GM19438 (cell line): ENCODE data around the gene GHSR.
A peak's percentile ranks its signal among the peaks of the same experiment; 100 is the strongest.

Experiments
- ATAC-seq: cut with Tn5 transposase; IDR thresholded peaks from one replicate; pipeline ENCODE4 v1.9.1; 2021; ENCODE audit warnings: low read depth; ENCODE audit not compliant: unreplicated experiment

GHSR gene, protein sequence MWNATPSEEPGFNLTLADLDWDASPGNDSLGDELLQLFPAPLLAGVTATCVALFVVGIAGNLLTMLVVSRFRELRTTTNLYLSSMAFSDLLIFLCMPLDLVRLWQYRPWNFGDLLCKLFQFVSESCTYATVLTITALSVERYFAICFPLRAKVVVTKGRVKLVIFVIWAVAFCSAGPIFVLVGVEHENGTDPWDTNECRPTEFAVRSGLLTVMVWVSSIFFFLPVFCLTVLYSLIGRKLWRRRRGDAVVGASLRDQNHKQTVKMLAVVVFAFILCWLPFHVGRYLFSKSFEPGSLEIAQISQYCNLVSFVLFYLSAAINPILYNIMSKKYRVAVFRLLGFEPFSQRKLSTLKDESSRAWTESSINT

DNA sequence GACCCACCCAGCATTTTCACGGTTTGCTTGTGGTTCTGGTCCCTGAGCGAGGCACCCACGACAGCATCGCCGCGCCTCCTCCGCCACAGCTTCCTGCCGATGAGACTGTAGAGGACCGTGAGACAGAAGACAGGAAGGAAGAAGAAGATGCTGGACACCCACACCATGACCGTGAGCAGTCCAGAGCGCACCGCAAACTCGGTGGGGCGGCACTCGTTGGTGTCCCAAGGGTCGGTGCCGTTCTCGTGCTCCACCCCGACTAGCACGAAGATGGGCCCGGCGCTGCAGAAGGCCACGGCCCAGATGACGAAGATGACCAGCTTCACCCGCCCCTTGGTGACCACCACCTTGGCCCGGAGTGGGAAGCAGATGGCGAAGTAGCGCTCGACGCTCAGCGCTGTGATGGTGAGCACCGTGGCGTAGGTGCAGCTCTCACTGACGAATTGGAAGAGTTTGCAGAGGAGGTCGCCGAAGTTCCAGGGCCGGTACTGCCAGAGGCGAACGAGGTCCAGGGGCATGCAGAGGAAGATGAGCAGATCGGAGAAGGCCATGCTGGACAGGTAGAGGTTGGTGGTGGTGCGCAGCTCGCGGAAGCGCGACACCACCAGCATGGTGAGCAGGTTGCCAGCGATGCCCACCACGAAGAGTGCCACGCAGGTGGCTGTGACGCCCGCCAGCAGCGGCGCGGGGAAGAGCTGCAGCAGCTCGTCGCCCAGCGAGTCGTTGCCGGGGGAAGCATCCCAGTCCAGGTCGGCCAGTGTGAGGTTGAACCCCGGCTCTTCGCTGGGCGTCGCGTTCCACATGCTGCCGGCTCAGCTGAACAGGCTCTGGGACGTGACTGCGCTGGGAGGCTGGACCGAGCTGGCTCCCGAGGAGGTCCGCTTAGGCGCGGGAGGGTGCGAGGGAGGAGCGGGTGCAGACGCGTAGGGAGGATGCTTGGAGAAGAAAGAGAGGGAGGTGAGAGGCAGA lies at the start of gene GHSR:
Gene GHSR (minus strand): TSS at position 846 of the 969 bp plus-strand sequence. CDS start 43 bp downstream, at position 803.
- no peak for ATAC-seq

DNA sequence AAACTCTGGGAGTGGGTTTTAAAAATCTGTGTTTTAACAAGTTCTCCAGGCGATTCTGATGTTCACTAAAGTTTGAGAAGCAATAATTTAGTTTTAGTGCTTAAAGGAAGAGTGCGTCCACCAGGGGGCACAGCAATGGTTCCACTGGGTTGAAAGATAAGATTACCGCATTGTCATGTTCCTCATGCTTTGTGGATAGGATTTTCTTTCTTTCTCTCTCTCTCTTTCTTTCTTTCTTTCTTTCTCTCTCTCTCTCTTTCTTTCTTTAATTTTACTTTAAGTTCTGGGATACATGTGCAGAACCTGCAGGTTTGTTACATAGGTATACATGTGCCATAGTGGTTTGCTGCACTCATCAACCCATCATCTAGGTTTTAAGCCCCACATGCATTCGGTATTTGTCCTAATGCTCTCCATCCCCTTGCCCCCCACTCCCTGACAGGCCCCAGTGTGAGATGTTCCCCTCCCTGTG lies 42.0 kb upstream of the GHSR start:
- ATAC-seq: peak; percentile 64

DNA sequence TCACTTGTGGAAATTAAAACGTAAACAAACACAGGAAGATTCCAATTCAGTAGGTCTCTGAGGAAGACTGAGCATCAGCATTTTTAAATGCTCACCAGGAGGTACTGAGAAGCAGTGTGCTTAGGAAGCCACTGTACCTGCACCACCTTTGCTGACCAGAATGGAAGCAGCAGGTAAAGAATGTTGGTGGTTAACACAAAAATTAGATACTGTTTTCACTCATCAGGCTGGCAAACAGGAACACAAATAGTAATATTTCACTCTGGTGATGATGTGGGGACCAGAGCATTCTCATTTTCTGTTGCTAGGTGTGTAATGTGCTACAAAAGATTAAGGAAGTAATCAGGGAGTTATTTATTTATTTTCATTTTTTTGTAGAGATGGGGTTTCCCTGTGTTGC lies 29.9 kb upstream of the GHSR start:
- ATAC-seq: no peak

DNA sequence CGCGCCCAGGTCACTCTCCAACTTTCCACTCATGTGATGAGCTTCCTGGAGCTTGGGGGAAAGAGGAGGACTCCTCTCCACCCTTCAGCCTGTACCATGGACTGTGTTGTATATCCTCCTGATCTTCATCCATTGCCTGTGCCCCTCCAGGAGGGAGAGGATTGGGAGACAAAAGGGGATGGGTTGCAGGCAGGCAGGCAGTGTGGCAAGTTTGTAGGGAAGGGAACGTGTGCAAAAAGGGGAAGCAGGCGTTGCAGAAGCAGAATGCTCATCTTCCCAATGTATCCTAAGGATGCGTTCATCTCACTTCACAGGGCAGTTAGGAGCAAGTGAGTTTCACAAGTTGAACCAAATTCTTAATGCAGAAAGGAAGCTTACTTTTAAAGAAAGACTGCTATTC lies 28.1 kb upstream of the GHSR start:
- ATAC-seq: no peak

DNA sequence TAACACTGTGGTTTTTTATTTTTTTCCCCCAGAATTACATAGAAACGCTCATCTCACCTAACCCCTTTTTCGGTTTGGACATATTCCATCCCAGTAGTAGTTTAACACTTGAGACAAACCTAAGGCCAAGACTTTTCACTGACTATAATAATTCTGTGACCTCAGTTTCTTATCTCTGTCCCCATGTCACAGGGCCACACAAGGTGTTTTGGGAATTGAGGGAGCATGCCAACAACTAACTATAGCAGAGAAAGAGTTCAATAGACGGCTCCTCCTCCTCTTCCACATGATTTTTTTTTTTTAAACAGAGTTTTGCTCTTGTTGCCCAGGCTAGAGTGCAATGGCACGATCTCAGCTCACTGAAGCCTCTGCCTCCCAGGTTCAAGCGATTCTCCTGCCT lies 27.4 kb upstream of the GHSR start:
- no peak for ATAC-seq

DNA sequence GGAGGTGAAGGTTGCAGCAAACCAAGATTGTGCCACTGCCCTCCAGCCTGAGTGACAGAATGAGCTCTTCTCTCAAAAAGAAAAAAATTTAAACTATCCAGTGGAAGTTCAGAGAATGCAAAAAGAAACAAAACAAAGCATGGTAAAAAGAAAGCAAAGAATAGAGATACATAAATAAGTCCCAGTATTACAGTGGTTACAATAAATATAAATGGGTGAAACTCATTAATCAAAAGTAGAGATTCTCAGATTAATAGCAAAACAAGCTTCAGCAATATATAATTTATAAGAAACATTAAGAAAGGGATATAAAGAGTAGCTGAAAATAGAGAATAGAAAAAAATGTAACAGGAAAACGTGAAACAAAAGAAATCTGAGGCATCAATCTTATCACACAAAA lies 23.6 kb upstream of the GHSR start:
- no peak for ATAC-seq

DNA sequence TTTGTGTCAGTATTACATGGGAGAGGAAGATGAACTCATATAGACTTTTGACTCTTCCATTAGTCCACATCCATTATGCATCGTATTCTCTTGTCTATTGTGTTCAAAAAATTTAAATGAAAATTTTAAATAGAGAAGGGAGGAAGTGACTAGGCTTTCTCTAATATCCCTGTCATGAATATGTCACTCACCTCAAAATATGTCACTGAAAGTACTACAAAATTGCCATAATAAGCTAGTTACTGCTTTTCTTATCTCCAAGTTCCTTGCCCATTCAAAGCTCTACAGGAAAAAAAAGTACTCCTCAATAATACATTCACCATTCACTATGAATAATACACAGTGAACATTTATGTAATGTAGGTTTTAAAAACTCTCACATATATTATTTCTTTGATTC lies 22.3 kb upstream of the GHSR start:
- no peak for ATAC-seq

DNA sequence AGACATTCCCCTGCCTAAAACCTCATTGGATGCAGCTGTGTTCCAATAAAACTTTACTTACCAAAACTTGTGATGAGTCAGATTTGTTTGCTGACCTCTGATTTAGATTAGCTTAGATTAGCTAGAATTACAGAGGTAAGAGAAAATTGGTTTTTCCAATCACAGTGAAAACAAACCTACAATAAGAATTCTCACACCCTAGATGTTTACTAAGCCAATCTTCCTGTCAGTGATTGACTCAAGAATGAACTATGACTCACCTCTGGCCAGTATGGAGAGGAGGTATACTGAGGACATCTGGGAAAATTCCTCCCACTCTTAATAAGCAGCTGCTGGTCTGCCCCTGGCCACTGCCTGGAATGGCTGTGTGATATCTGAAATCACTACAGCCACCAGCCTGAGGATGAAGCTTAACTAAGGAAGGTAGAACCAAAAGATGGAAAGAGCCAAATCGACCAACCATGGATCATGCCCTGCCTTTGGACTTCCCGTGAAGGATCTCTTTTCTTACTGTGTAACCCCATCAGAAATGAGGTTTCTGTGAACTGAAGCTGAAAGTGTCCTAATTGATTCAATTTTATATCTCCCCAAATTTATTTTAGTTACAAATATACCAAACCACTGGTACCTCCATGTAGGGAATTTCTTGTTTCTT lies 19.0 kb upstream of the GHSR start:
- no peak for ATAC-seq

DNA sequence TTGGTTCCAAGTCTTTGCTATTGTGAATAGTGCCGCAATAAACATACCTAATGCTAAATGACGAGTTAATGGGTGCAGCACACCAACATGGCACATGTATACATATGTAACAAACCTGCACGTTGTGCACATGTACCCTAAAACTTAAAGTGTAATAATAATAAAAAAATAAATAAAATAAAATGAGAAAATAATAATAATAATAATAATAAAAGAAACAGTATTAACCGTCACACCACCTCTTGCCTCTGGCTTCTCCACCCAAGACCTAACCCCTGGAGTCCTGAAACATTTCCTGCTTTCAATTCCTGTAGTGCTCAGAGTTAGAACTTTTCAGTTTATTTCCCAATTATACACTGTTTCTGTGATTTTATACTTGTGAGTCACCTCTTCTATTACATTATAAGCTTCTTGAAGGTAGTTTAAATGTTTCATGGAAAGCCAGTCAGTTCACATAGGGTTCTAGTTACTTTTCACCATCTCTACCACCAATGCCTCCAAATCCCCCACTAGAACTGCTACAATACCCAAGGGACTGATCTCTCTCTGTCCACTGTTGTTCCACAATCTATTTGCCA lies 18.4 kb upstream of the GHSR start:
- no peak for ATAC-seq

DNA sequence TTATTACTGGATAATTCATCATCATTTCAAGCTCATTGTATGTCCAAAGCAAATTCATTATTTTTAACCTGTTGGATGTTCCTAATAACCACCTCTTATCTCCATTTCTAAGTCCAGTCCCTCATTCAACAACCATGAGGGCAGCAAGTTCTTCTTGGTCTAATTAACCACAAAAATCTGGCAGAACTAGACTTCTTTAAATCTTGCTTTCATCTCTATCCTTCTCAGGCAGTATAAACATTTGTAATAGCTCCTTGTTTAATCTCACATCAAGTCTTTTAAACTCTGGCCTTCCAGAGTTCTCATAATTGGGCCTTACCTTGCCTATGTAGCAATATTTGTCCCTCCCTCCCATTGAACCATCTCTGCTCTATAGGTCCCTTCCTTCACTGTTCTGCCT lies 17.0 kb upstream of the GHSR start:
- ATAC-seq: no peak

DNA sequence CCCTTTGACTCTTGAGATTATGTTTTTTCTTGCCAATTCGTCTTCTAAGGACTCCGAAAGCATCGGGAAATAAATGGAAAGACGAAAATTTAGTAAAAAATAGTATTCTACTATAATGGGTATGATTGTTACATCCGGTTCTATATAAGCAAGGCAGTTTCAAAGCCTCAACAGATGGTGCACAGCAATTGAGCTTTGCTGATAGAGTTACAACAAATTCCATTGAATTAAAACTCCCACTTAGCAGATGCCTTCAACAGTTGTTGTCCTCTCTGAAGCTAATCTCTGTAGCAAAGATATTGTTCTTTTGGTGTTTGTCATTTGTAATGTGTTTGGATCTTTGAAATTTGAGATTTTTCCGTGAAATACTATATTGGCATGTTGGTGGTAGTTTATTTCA lies 16.1 kb upstream of the GHSR start:
- no peak for ATAC-seq

DNA sequence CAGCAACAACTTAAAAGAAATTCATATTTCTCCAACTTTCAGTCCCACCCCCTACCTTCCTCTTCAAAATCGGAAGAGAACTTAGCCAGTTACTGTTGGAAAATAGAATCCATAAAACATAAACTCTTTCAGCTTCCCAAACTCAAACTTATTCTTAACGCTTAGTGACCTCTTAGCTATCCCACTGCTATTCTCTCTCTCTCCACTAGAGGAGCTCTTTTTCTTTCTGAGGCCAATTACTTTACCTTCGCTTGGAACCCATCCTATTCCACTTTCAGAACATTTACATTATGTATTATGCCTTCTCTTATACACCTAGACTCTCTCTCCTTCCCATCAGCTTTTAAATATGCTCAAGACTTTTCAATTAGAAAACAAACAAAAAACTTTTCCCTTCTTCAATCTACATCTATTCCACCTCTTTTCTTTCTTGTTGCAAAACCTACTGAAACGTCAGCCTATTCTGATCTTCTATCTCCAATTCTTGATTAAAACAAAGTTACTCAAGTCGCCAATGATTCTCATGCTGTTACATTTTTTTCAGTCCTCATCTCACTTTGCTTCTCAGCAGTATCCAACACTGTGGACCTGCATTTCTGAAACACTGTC lies 13.4 kb upstream of the GHSR start:
- ATAC-seq: no peak

DNA sequence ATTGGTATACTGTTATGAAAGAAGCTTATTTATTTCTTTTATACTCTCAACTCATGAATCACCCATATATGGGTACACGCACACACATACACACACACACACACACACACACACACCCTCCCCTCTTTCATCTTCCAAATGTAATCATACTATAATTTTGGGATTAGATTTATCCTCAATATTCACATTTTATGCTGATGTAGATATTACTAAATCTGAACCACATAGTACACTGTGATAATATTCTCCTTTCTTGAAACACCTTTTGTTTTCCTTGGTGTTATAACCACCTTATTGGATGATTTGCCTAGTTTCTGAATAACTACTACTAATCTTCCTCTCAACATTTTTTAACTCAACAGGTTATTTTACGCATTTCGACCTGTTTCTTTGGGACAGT lies 8.1 kb upstream of the GHSR start:
- no peak for ATAC-seq

DNA sequence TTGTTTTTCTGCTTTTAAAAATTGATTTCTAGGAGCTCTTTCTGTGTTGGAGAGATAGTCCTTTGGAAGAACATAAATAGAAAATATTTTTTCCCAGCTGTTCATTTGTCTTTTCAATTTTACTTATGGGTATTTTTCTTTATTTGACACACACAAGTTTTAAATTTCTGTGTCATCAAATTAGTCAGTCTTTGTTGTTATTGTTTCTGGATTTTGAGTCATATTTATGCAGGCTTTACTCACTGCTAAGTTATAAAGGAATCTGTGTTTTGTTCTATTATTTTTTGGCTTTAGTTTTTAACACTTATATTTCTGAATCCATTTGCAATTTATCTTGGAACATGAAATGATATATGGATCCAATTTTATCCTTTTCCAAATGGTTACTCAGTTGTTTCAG lies 5.9 kb upstream of the GHSR start:
- ATAC-seq: no peak

DNA sequence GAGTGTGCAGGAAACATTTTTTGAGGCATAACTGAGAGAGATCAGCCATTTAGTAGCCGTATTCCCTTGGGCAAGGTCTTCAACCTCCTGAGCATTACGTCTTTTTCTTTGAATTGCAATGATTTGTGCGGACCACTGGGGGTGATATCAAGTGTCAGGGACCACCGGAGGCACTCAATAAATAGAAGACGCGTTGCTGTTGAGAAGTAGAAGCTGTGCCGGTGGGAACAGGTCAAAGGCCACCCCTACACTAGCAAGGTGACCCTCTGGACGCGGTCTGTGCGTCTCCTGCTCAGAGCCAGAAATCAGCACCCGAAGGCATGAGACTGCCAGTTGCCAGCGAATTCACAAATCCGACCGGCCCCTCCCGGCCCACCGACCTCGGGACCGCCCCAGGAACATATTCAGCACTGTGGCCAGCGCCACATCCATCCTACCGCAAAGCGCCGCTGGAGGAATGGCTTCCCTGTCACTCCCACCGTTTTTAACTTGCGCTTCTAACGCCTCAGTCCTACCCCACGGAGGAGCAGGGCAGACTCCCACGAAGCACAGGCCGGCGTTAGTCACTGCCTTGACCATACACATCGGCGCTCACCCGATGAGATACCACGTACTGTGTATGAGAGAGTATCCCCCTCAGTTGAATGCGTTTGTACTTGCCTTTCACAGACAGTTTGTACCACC lies 1.4 kb upstream of the GHSR start:
- no peak for ATAC-seq

DNA sequence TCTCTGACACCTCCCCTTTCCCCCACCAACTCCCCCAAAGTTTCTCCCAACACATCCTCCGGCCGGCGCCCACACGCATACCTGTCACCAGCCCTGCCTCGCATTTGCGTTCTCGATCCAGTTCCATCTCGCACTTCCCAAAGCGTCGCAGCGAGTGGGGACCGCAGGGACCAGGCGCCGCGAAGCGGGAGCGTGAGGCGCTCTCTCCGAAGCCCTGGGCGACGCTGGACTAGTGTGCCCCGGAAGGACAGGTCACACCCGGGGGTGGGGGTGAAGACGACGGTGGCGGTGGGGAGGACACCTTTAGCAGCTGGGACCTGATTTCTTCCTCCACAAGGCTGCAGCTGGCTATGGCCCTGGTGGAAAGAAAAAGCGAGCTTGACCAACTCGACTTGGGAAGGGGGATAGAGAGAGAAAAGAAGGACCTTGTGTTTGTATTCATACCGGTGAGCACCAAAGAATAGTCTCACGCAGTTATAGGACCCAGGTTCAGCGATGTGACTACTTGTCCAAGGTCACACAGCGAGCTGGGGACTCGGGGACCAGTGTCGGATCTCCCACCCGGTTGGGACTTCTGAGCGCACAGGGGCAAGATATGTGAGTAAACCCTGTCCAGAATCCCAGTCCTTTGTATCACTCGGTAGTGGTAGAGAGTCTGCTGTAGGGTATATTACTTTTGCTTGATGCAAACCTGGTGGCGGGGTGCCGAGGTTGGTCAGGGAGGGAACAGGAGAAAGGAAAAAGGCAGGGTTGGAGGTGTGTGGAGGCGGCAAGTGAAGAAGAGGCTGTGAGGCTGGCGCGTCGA lies 607 bp upstream of the GHSR start:
- no peak for ATAC-seq

DNA sequence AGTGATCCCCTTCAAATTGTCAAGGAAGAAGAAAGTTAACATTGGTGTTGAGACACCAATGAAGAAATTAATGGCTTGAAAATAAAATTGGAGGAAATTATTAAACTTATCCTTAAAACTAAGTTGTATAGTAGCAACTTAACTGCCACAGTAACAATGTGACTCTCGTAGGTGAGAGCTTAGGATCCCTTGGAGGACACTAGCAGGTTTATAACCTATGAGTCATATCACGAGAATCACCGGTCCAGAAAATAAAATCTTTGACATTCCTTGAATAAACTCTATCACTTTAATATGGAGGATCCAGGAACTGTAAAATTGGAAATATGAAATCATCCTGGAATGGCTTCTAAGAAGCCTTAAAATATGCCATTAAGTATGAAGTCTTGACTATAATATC lies 2.1 kb downstream of the GHSR start:
- ATAC-seq: no peak

DNA sequence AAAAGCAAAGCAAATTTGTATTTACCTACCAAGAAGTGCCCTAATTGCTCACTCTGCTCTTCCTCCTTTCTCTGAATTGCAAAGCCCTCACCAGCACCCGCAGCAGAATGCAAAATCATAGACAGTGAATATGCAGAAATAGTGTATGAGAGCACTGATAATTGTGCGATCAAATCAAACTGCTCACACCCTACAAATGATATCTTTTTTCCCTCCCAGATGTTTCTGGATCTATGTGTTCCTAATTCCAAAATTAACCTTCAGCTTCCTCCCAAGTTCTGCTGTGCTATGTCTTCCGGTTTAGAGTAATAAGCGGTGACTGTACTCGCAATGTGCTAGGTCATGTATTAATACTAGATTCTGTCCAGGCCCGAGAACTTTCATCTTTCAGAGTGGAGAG lies 3.4 kb downstream of the GHSR start:
- ATAC-seq: no peak

DNA sequence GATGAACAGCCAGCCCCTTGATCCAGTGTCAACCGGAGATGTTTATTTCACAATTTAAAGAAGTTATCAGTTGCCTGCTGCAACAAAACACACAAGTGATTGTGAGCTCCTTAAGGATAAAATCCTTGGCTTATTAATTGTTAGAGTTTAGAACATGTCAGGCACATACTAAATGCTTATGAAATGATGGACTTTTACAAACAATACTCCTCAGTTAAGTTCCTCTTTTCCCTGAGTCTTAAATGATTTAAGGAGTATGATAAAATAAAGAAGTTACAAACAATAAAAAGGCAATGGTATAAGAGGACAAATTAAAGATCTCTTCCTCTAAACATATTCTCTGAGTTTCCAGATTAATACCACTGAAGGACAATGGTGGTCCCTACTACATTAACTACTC lies 5.7 kb downstream of the GHSR start:
- ATAC-seq: no peak
